ENCODE results near the gene KCNJ4. TPM values are rescaled to one million over a fixed set of nuclear protein-coding genes. Genes with fewer than 3 reads are reported as not detected.

KCNJ4 gene
- total RNA-seq, 1 donor from 2014 or later = not detected

GRCh38 chr22:38465673-38466490 is 10.9 kb upstream of the KCNJ4 start:
- H3K4me3 Mint-ChIP-seq = no peak overlapping the region
- peaks cover 61% of the 10 kb centered on the region for H3K27me3 Mint-ChIP-seq
- H3K9me3 Mint-ChIP-seq = no peaks in the 10 kb centered on the region
- no peak overlapping the region for H3K27ac Mint-ChIP-seq
- DNase-seq = no peak
- intact Hi-C loops (cut with micrococcal nuclease) = no loop called here
- H3K36me3 Mint-ChIP-seq (ENCODE audit: low read depth) = no peaks in the 10 kb centered on the region
- H3K4me1 Mint-ChIP-seq = peaks cover 9% of the 10 kb centered on the region

- Mint-ChIP-seq H3K4me3 (no peak overlapping the region), H3K27ac (no peak overlapping the region), H3K36me3 (ENCODE audit: low read depth) (no peaks in the 10 kb centered on the region), H3K9me3 (no peaks in the 10 kb centered on the region), H3K27me3 (peaks cover 68% of the 10 kb centered on the region), H3K4me1 (peaks cover 9% of the 10 kb centered on the region)
- intact Hi-C loops (cut with micrococcal nuclease) = no loop called here
- DNase-seq = no peak
These were observed 10.1 kb upstream of the KCNJ4 start for GRCh38 chr22:38464992-38465672.

- no peaks in the 10 kb centered on the region for H3K9me3 Mint-ChIP-seq
- DNase-seq = no peak
- intact Hi-C loops (cut with micrococcal nuclease) = no loop called here
- no peaks in the 10 kb centered on the region for H3K36me3 Mint-ChIP-seq (ENCODE audit: low read depth)
- no peak overlapping the region for H3K4me3 Mint-ChIP-seq
- peaks cover 9% of the 10 kb centered on the region for H3K4me1 Mint-ChIP-seq
- no peak overlapping the region for H3K27ac Mint-ChIP-seq
- peaks cover 79% of the 10 kb centered on the region for H3K27me3 Mint-ChIP-seq
These were observed 8.2 kb upstream of the KCNJ4 start for GRCh38 chr22:38462960-38463784.

GRCh38 chr22:38461414-38462081 is 6.5 kb upstream of the KCNJ4 start:
- Mint-ChIP-seq H3K9me3 (no peaks in the 10 kb centered on the region), H3K4me3 (peak overlapping the region; percentile 15), H3K36me3 (ENCODE audit: low read depth) (no peaks in the 10 kb centered on the region), H3K27ac (no peak overlapping the region), H3K4me1 (peaks cover 4% of the 10 kb centered on the region), H3K27me3 (peaks cover 84% of the 10 kb centered on the region)
- peak; percentile 92 for DNase-seq
- intact Hi-C loops (cut with micrococcal nuclease) = loop anchor here (2.0 kb wide), 1 partner anchor 45 kb away; the partner anchor contains the start of gene DDX17

GRCh38 chr22:38461057-38461413 is 6.0 kb upstream of the KCNJ4 start:
- Mint-ChIP-seq H3K9me3 (no peaks in the 10 kb centered on the region), H3K4me1 (peaks cover 7% of the 10 kb centered on the region), H3K36me3 (ENCODE audit: low read depth) (no peaks in the 10 kb centered on the region), H3K27ac (no peak overlapping the region), H3K4me3 (no peak overlapping the region), H3K27me3 (peaks cover 84% of the 10 kb centered on the region)
- intact Hi-C loops (cut with micrococcal nuclease) = loop anchor here (2.0 kb wide), 1 partner anchor 46 kb away; the partner anchor contains the start of gene DDX17
- DNase-seq = no peak

GRCh38 chr22:38460426-38460840 is 5.4 kb upstream of the KCNJ4 start:
- peaks cover 79% of the 10 kb centered on the region for H3K27me3 Mint-ChIP-seq
- no peaks in the 10 kb centered on the region for H3K9me3 Mint-ChIP-seq
- H3K4me3 Mint-ChIP-seq = no peak overlapping the region
- intact Hi-C loops (cut with micrococcal nuclease) = loop anchor here (2.0 kb wide), 1 partner anchor 46 kb away; the partner anchor contains the start of gene DDX17
- no peaks in the 10 kb centered on the region for H3K36me3 Mint-ChIP-seq (ENCODE audit: low read depth)
- DNase-seq = no peak
- H3K4me1 Mint-ChIP-seq = peaks cover 7% of the 10 kb centered on the region
- no peak overlapping the region for H3K27ac Mint-ChIP-seq

GRCh38 chr22:38456841-38457699 is 2.1 kb upstream of the KCNJ4 start:
- H3K27ac Mint-ChIP-seq = no peak overlapping the region
- no peaks in the 10 kb centered on the region for H3K9me3 Mint-ChIP-seq
- intact Hi-C loops (cut with micrococcal nuclease) = no loop called here
- no peaks in the 10 kb centered on the region for H3K36me3 Mint-ChIP-seq (ENCODE audit: low read depth)
- H3K4me3 Mint-ChIP-seq = peak overlapping the region; percentile 74
- H3K27me3 Mint-ChIP-seq = peaks cover 74% of the 10 kb centered on the region
- H3K4me1 Mint-ChIP-seq = peaks cover 11% of the 10 kb centered on the region
- DNase-seq = no peak

- DNase-seq = no peak
- Mint-ChIP-seq H3K4me1 (peaks cover 7% of the 10 kb centered on the region), H3K27ac (no peak overlapping the region), H3K27me3 (peaks cover 74% of the 10 kb centered on the region), H3K9me3 (no peaks in the 10 kb centered on the region), H3K4me3 (peak overlapping the region; percentile 74), H3K36me3 (ENCODE audit: low read depth) (no peaks in the 10 kb centered on the region)
- intact Hi-C loops (cut with micrococcal nuclease) = no loop called here
These were observed 1.4 kb upstream of the KCNJ4 start for GRCh38 chr22:38456272-38456835.

- H3K4me1 Mint-ChIP-seq = peaks cover 7% of the 10 kb centered on the region
- H3K27me3 Mint-ChIP-seq = peaks cover 74% of the 10 kb centered on the region
- no peak overlapping the region for H3K27ac Mint-ChIP-seq
- no peaks in the 10 kb centered on the region for H3K36me3 Mint-ChIP-seq (ENCODE audit: low read depth)
- intact Hi-C loops (cut with micrococcal nuclease) = no loop called here
- peak; percentile 73 for DNase-seq
- H3K4me3 Mint-ChIP-seq = peak overlapping the region; percentile 37
- H3K9me3 Mint-ChIP-seq = no peaks in the 10 kb centered on the region
These were observed 702 bp upstream of the KCNJ4 start for GRCh38 chr22:38455530-38456271.

GRCh38 chr22:38454353-38455075 is 485 bp downstream of the KCNJ4 start:
- Mint-ChIP-seq H3K4me1 (peaks cover 7% of the 10 kb centered on the region), H3K27ac (no peak overlapping the region), H3K36me3 (ENCODE audit: low read depth) (no peaks in the 10 kb centered on the region), H3K9me3 (no peaks in the 10 kb centered on the region), H3K27me3 (peaks cover 80% of the 10 kb centered on the region), H3K4me3 (peak overlapping the region; percentile 77)
- DNase-seq = peak; percentile 68
- intact Hi-C loops (cut with micrococcal nuclease) = no loop called here

GRCh38 chr22:38453996-38454352 is 1.0 kb downstream of the KCNJ4 start:
- H3K4me1 Mint-ChIP-seq = peaks cover 7% of the 10 kb centered on the region
- H3K27ac Mint-ChIP-seq = no peak overlapping the region
- H3K36me3 Mint-ChIP-seq (ENCODE audit: low read depth) = no peaks in the 10 kb centered on the region
- intact Hi-C loops (cut with micrococcal nuclease) = no loop called here
- no peak for DNase-seq
- peak overlapping the region; percentile 5 for H3K4me3 Mint-ChIP-seq
- no peaks in the 10 kb centered on the region for H3K9me3 Mint-ChIP-seq
- H3K27me3 Mint-ChIP-seq = peaks cover 75% of the 10 kb centered on the region
